ENCODE data around the gene NMNAT2. TPM values are rescaled to one million over a fixed set of nuclear protein-coding genes. Genes with fewer than 3 reads are reported as not detected.
A peak's percentile ranks its signal among the peaks of the same experiment; 100 is the strongest.

The NMNAT2 gene
- total RNA-seq, 4 donors from 2014 or later: 1.7 to 2.8 (median 2.4) TPM

- H3K4me3 ChIP-seq: no peak overlapping the region
- intact Hi-C loops (cut with DNase I): no loop called here
- no peak for DNase-seq (ENCODE audit: extremely low spot score)
- TF ChIP-seq POLR2A (IDR thresholded peaks at IDR 0.05; ENCODE audit: low read depth) (no peak), EP300 (IDR thresholded peaks at IDR 0.05) (no peak), POLR2AphosphoS5 (IDR thresholded peaks at IDR 0.05) (no peak), CTCF (IDR thresholded peaks at IDR 0.05) (no peak)
- peak overlapping the region in 1 of 4 donors; percentile 12 for H3K27ac ChIP-seq (replicated peaks in 1 of 4)
- no peaks in the 10 kb centered on the region for H3K9me3 ChIP-seq
- H3K27me3 ChIP-seq: no peaks in the 10 kb centered on the region
- H3K4me1 ChIP-seq: peaks cover 0 to 18% (median 13%) of the 10 kb centered on the region in 4 donors
- peaks cover 0 to 4% (median 0%) of the 10 kb centered on the region in 4 donors for H3K36me3 ChIP-seq
- WGBS: 68% methylated on average over 4 of the region's 4 CpGs
Observed at GRCh38 chr1:183226963-183227362, 191.2 kb downstream of the NMNAT2 start.

GRCh38 chr1:183226361-183226760 lies 191.8 kb downstream of the NMNAT2 start:
- intact Hi-C loops (cut with DNase I): no loop called here
- Histone ChIP-seq H3K27me3 (no peaks in the 10 kb centered on the region), H3K36me3 (peaks cover 0 to 4% (median 0%) of the 10 kb centered on the region in 4 donors), H3K4me1 (peaks cover 0 to 15% (median 10%) of the 10 kb centered on the region in 4 donors), H3K9me3 (no peaks in the 10 kb centered on the region), H3K27ac (replicated peaks in 1 of 4) (peak overlapping the region in 1 of 4 donors; percentile 12), H3K4me3 (no peak overlapping the region)
- 89% methylated on average over 4 of the region's 4 CpGs for WGBS
- no peak for DNase-seq (ENCODE audit: extremely low spot score)
- no peak for TF ChIP-seq POLR2AphosphoS5 (IDR thresholded peaks at IDR 0.05)
- no peak for TF ChIP-seq EP300 (IDR thresholded peaks at IDR 0.05)
- TF ChIP-seq CTCF (IDR thresholded peaks at IDR 0.05): no peak
- no peak for TF ChIP-seq POLR2A (IDR thresholded peaks at IDR 0.05; ENCODE audit: low read depth)

- no peak for TF ChIP-seq CTCF (IDR thresholded peaks at IDR 0.05)
- TF ChIP-seq EP300 (IDR thresholded peaks at IDR 0.05): no peak
- intact Hi-C loops (cut with DNase I): no loop called here
- Histone ChIP-seq H3K4me3 (no peak overlapping the region), H3K9me3 (no peaks in the 10 kb centered on the region), H3K27ac (replicated peaks in 1 of 4) (peak overlapping the region in 1 of 4 donors; percentile 17), H3K4me1 (peaks cover 14 to 24% (median 20%) of the 10 kb centered on the region in 4 donors), H3K36me3 (peaks cover 0 to 4% (median 0%) of the 10 kb centered on the region in 4 donors), H3K27me3 (no peaks in the 10 kb centered on the region)
- 86% methylated on average over 3 of the region's 3 CpGs for WGBS
- no peak for DNase-seq (ENCODE audit: extremely low spot score)
Observed at GRCh38 chr1:183223467-183223866, 194.7 kb downstream of the NMNAT2 start.

- intact Hi-C loops (cut with DNase I): no loop called here
- H3K27ac ChIP-seq (replicated peaks in 1 of 4): peak overlapping the region in 1 of 4 donors; percentile 17
- peaks cover 0 to 4% (median 0%) of the 10 kb centered on the region in 4 donors for H3K36me3 ChIP-seq
- H3K27me3 ChIP-seq: no peaks in the 10 kb centered on the region
- 93% methylated on average over 3 of the region's 3 CpGs for WGBS
- H3K4me3 ChIP-seq: no peak overlapping the region
- TF ChIP-seq POLR2A (IDR thresholded peaks at IDR 0.05; ENCODE audit: low read depth) (no peak), POLR2AphosphoS5 (IDR thresholded peaks at IDR 0.05) (no peak), EP300 (IDR thresholded peaks at IDR 0.05) (no peak), CTCF (IDR thresholded peaks at IDR 0.05) (no peak)
- H3K9me3 ChIP-seq: no peaks in the 10 kb centered on the region
- DNase-seq (ENCODE audit: extremely low spot score): no peak
- peaks cover 15 to 27% (median 24%) of the 10 kb centered on the region in 4 donors for H3K4me1 ChIP-seq
Observed at GRCh38 chr1:183222909-183223308, 195.3 kb downstream of the NMNAT2 start.

- Histone ChIP-seq H3K36me3 (peaks cover 0 to 11% (median 2%) of the 10 kb centered on the region in 4 donors), H3K27ac (replicated peaks in 1 of 4) (peak overlapping the region; percentile 81 to 88 (median 82)), H3K4me3 (no peak overlapping the region), H3K4me1 (peaks cover 15 to 38% (median 35%) of the 10 kb centered on the region in 4 donors), H3K27me3 (no peaks in the 10 kb centered on the region), H3K9me3 (no peaks in the 10 kb centered on the region)
- TF ChIP-seq POLR2AphosphoS5 (IDR thresholded peaks at IDR 0.05): no peak
- intact Hi-C loops (cut with DNase I): no loop called here
- no peak for DNase-seq (ENCODE audit: extremely low spot score)
Observed at GRCh38 chr1:183219616-183220009, 198.6 kb downstream of the NMNAT2 start.
